Hematopoietic multipotent progenitor cell treated with erythropoietin and hydrocortisone succinate and interleukin-3 and kit ligand, for 17 days (in vitro differentiated cells): ENCODE measurements around the gene RXFP4.

Source experiments
- DNase-seq: peaks from one replicate; pipeline ENCODE4 v3.0.0-alpha.2; 2015; ENCODE audit warnings: low spot score

Gene RXFP4

DNA sequence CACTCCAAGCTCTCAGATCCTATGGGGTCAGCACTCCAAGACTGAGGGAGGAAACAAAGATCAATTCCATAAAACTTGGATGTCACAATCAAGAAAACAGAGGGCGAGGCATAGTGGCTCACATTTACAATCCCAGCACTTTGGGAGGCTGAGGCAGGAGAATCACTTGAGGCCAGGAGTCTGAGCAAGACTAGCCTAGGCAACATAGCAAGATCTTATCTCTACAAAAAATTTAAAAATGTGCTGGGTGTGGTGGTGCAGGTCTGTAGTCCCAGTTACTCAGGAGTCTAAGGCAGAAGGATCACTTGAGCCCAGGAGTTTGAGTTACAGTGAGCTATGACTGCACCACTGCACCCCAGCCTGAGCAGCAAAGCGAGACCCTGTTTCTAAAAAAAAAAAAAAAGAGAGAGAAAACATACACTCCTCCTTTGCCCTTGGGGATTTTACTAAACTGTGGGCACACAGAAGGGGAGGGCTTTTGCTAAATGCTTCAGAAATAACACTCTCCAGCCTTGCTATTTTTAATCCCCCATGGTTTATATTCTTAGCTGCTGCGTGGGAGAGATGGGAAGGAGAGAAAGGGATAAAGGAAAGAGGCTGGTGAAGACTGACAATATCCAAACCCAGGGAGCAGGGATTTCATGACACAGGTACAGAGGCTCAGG lies 18.8 kb downstream of the RXFP4 start:
- no peak for DNase-seq

DNA sequence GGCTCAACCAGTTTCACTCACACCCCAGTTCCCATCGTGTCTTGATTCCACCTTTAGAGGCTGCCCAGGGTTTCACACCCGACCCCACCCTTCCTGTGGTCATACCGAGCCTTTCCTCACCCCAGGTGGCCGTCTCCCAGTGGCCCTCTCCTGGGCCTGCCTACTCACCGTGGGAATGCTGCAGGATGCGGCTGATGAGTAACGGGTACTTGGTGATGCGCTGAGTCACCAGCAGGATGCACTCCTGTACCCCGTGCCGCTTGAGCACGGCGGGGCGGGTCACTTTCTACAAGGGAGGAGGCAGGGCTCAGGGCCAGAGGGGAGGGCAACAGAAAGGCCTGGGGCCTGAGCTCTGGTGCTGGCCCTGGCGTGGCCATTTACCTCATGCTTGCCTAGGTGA lies 20.5 kb downstream of the RXFP4 start:
- peak; percentile 78 for DNase-seq

DNA sequence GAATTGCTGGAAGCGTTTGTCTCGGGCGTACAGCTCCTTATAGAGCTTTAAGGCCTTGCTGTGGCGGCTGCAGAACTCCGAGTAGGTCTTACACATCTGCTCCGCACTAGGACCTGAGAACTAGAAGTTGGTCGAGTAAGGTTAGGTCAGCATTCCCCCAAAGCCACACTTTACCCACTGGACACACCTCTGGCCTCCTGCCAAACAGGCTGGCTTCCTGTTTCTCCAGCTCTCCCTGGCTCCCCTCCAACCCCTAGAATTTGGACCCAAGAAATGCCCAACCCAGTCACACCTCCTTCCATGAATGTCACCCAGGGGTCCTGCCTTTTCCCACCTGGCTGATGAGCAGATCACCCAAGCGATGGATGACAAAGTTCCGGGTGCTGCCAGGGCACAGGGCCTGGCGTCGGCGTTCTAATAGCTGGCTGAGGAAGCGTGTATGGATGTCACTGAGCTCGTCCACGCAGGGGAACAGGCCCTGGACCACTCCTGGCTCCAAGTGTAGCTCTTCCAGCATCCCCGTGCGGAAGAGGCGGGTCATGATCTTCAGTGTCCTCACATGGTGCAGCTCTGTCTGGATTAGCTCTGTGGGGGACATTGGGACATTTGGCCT lies 21.3 kb downstream of the RXFP4 start:
- no peak for DNase-seq

DNA sequence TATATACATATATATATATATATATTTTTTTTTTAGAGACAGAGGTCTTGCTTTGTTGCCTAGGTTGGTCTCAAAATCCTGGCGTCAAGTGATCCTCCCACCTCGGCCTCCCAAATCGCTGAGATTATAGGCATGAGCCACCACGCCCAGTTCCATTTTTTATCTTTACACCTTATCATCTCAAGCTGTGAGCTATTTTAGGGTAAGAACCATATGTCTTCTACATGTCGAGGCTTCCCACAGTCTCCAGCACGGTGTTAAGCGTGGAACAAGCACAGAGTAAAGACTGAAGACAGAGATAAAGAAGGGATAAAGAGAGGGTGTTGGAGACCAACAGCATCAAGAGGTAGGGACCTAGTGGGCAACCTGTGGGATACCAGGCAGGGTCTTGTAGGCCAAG lies 22.8 kb downstream of the RXFP4 start:
- DNase-seq, result no peak

DNA sequence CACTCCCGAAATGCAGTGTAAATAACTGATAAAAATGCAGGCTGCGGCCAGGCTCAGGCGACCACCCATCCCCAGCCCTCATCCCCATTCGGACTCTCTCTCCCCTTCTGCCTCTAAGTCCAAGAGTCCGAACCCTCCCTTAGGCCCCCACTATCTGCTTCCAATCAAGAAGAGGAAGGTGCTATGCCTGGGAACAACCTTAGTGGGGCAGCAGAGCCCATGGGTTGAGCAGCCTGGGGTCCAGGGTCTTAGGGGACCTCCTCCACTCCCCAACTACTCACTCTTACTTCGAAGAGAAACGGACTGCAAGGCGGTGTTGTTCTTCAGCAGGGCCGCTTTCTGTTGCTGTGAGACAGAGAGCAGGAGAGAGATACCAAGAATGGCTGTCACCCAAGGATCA lies 24.7 kb downstream of the RXFP4 start:
- DNase-seq, result peak; percentile 34

DNA sequence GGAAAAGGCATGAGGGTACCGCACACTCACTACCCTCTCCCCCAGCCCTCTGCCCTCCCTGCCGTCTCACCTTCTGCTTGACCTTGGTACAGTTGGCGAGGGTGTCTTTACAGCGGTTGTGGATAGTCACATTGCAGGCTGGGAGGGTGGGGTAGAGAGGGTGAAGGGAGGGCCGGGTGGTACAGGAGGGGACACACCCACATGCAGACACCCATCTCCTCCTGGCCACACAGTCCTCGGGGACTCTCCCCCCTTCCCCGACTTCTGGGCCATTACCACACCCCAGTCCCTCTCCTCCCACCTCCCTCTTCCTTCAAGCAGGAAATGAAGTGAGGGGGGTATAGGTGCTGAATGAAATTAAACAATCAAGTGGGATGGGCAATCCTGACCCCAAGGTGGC lies 25.3 kb downstream of the RXFP4 start:
- peak; percentile 61 for DNase-seq

DNA sequence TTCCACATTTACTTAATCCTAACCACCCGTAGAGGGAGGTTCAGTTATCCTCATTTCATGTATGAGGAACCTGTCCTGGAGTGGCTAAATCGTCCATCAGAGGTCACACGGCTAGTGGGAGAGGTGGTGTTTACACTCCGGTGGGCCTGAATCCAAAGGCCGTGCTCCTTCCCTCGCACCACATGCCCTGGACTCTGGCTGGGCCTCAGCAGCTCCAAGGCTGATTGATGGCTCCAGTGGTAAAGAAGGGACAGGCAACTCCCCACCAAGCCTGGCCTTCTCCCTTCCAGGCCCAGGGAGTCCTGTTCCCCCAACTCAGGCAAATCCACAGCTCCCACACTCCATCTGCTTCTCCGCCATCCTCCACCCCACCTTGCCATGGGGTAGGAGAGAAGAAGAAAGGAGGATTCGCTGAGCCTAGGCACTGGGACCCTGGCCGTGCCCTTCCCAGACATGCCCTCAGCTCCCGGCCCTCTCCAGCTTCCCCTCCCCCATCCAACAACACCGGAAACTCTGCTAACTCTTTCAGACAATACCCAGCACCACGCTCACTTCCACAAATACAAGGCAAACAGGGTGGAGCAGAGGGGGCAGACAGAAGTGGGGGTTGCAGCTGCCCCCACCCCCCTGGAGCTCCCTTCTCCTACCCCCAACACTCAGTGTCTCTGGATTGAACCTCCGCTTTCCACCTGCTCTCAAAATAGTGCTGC lies 26.1 kb downstream of the RXFP4 start:
- no peak for DNase-seq

DNA sequence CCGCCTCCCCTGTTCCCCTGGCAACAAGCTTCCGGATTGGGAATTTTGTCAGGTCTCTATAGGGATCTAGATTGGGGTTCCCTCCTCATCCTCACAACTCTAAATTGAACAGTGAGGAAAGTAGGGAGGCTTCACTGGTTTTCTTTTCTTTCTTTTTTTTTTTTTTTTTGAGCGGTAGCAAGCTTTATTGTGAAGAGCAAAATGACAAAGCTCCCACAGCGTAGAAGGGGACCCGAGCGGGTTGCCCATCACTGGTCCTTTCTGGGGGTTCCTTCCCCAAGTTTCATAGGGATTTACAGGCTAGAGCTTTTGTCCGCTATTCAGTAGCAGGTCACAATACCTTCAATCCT lies 26.6 kb downstream of the RXFP4 start:
- no peak for DNase-seq

DNA sequence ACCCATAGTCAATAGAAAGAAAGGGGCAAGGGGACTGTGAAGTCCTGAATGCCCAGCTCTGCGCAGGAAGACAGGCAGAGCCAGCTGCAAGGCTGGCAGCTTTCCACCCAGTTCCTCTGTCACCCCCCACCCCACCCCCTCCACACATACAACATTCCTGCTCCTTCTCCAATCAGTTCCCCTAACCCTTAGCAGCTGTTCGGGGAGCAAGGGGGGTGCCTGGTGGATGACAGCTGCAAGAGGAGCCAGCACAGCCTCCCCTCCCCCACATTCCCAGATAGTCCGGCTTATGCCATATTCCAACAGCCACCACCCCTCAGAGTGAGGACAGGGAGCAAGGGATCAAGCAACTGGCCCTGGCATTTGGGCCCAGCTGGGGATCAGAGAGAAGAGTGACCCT lies 27.2 kb downstream of the RXFP4 start:
- no peak for DNase-seq

DNA sequence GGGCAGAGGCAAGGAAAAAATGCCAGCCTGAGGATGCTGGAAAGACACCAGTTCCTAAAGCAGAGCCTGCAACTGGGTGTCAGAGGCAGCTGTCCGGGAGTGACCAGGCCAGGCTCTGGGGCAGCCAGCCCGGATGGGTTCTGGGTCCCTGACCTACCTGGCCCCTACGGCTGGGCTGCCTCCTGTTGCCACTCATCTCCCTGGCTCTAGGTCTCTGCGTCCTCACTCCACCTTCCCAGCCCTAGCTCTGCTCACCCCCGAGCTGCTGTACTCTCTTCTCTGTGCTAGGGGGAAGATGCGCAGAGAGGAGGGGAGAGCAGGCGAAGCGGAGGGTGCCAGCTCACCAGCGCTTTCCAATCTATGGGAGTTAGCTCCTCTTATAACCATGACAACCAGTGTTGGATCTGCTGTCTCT lies 27.9 kb downstream of the RXFP4 start:
- DNase-seq, result no peak

DNA sequence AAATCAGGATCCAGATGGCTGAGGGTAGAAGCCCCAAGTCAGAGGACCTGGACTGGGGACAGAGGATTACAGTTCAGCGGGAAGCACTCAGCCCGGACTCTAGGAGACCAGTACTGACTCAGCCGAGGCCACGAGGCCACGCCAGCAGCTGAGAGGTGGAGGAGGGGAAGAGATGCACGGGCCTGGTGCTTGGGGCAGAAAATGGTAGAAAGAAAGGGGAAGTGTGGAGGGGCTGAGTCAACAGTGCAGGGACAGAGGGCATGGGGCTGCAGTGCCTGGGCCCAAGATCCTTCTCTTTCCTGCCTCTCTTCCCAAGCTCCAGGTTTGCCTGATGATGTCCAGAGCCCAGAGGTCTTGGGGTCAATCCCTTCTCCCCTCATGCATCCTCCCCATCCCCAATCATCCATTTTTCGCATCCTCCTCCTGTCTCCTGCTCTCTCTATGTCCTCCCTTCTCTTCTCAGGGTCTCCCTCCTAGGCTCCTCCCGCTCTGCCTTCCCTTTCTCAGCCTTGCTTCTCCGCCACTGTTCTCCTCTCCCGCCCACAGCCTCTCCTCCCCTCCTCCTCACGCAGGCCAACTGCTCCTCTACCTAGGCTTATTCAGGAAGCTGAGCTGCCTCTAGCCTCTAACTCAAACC lies 29.2 kb downstream of the RXFP4 start:
- no peak for DNase-seq

DNA sequence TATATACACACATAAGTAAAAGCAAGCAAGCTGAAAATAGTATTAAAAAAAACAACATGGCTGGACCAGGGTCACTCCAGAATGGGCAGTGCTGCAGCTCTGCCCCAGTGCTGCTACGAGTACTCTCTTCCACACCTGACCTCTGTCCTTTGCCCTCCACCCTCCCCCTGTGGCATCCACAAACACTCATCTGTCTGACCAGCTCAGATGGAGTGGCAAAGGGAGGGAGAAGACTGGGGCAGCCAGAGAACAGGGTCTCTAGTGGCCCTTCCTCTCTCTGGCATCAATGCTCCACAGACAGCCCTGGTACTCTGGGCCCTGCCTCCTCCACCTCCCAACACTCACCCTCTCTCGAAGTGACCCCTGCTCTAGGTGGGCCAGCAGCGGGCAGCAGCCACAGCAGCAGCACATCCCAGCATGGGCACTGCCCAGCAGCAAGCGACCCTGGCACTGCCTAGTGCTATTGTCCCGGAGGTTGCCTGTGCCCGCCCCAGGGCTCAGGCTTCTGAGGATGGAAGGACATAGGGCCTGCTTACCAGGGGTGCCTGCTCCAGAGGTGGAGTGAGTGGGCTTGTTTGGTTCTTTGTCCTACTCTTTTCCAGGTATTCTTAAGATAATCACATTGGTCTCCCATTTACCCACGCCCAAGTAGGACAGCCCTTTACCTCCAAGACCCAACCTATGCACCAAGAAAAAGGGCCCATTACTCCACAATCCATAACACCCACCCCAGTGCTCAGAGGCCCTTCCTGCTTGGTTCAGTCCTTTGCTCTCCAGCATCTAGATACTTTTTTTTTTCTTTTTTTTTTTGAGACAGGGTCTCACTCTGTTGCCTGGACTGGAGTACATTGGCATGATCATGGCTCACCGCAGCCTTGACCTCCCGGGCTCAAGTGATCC lies 30.7 kb downstream of the RXFP4 start:
- DNase-seq, result no peak

DNA sequence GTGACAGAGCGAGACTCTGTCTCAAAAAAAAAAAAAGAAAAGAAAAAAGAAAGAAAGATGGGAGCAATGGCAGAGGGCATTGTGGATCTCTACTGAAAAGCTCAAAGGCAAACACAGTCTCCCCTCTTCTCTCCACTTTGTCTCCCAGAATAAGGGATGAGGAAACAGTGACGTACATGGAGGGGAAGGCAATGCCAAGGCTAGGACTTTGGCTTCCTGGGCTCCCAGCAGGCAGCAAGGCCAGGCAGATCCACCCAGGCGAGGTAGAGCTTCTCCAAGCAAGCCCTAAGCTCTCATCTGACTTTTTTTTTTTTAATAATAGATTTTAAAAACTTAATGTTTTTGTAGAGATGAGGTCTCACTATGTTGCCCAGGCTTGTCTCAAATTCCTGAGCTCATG lies 32.3 kb downstream of the RXFP4 start:
- DNase-seq, result no peak

DNA sequence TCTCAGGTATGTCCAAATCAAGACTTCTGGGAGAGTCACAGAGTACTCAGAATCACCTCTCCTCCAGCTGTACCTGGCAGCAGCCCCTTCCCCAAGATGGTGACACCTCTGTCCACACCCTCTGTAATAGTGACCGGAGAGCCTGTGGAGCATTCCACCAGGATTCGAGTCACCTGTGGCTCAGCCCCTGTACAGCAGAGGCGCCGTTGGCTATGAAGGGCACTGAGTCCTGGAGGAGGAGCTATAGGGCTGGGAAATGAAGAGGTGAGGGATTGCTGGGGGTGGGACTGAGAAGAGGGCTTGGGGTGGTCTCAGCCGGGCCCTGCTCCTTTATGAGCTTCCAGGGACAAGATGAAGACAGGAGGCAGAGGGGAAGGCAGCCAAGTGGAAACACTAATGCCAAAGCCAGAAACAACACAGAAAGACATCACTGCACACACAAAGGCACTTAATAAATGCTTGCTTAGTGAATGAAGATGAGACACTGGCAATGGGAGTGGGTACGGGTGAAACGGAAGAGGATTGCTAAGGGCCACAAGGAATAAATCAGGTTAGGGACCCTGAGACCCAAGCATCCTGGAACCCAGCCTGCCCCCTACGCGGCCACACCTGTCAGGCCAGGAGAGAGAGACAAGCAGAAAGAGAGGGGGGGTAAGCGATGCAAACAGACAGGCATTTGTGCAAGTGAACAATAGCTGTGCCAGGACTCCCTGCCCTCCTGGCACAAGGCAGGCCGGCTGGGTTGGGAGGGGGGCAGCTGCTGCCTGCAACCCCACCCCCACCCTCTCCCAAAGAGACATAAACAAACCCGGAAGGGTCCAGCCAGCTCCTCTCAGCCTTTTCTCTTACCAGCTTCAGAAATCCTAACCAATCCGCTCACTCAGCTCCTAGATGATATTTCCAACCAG lies 33.0 kb downstream of the RXFP4 start:
- DNase-seq, result no peak

DNA sequence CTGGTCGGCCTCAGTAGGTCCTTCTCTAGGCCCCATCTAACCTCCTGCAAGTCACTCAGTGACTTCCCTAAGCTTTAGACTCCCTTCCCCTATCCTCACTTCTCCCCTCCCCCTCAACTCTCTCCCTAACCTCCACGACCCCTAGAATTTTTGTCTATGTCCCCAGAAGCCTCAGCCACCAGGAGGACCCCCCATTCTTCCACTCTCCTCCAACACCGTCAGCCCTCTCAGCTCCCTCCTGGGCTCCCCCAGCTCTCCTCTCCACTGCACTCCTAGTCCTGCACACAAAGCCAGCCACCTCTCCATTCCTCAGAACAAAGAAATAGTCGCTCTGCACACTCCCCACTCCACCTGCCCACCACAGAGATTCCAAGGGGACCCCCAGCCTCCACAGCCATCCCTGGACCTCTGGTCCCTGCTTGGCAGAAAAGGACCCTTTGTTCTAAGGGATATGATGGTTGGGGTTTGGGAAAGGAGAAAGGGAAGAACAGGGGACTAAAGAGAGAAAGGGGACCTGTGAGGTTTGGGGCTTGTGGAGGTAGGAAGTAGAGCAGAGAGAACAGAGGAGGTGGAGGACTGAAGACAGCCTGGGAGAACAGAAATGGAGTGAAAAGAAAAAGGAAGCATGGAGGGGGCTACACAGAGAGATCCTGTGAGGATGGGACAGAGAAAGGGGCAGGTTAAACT lies 34.1 kb downstream of the RXFP4 start:
- peak; percentile 31 for DNase-seq

DNA sequence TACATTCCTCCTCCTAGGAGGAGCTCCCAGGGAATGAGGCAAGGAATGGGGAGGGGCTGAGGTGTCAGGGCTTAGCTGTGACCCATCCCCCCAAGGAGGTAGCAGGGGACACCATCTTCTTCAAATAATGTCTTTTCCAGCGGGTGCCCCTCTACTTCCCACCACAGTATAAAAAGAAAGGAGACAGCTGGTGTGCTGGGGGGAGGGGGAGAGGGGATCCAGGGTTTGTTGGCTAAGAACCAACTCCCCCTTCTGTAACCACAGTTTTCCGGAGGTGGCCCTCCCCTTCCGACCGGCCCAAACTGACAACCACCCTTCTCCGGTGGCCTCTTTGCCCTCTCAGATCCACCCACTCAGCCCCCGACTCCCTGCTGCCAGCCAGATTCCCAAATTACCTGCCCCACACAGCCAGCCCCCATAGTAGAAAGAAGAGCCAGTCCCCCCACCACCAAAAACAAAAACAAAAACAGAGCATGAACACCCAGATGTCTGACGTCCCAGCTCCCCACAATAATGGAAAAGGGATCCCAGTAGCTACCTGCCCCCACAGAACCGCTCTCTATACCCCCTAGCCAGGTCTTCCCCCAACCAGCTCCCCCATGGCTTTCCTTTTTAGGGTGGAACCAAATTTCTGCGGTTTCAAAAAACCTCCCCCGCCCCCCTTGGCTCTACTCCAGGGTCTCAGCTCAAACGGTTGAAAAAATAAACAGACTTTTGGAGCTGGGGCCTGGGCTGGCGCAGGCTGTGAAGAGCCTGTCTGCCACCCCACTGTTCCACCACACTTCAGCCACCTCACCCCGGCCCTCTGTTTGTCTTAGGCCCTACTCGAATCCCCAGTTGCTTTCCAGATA lies 34.8 kb downstream of the RXFP4 start:
- DNase-seq, result peak; percentile 73

DNA sequence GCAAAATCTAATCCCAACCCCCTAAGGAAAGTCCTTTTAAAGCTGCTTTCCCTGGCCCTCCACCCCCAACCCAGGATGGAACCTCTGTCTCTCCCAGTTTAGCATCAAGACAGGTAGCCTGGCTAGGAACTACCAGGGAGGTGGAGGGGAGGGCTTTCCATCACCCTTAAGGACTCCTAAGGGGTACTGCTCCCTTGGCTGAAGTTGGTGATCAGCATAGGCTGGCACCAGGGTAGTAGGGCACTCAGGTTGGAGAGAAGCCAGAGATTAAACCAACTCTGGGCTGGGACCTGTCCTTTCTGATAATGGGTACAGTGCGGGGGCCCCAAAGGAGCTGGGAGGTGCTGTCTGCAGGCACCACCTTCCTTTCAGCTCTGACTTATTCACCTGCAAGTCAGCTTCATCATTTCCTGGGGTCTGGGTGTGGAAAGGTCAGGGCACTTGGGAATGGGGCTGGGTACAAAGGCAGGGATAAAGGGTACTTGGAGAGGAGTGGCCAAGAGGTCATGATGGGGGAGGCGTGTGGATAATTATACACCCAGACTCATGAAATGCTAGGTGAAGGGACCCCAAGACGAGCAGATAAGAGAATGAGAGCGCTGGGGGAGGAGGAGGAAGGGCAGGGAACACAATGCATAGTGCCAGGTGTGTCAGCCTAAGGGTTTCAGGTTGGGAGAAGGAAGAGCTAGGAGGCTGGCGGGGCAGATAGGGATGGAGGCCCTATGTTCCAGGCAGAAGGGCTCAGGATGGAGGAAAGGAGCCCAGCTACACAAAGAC lies 35.7 kb downstream of the RXFP4 start:
- peak; percentile 89 for DNase-seq

DNA sequence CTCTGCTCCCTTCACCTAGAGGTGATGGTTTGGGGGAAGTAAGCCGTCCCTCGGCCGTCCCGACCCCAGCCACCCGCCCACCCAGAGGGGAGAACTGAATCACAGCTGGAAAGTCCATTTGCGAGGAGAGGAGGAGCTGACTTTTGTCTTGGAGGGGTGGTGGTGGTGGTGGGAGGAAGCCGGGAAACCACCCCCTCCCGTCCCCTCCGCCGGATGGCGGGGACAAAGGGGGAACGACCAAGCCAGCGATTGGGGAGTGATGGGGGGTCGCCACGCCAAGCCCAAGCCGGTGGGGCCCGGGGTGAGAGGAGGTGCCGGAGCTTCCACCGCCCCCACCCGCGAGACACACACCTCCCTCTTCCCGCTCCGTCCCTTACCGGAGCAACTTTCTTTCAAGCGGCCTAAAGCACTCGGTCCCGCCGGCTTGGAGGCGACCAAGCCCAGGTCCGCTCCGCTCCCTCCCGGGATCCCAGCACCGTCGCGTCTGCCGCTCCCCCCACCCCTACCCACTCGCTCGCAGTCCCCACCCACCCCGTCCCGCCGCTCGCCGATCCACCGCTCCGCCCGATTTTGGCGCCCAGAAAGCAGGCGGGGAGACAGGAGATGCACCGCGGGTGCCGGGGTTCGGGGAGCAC lies 36.4 kb downstream of the RXFP4 start:
- DNase-seq, result peak; percentile 41
